ENCODE results near the gene TRPC4.

GRCh38 chr13:37666036-37666435 is 203.5 kb downstream of the TRPC4 start:
- TF ChIP-seq CTCF (conservative IDR thresholded peaks at IDR 0.05; ENCODE audit: low read length), result no peak
- TF ChIP-seq EZH2phosphoT487 (IDR thresholded peaks at IDR 0.05; ENCODE audit: borderline replicate concordance, low read depth, low read length), result no peak

All from OCI-LY7 (cell line).